HG02759 (cell line): ENCODE results near the gene PTRH1.

Experiments used
- ATAC-seq: cut with Tn5 transposase; IDR thresholded peaks from one replicate; pipeline ENCODE4 v1.9.1; 2021; ENCODE audit warnings: mild to moderate bottlenecking, moderate library complexity; ENCODE audit not compliant: unreplicated experiment

Gene PTRH1

DNA sequence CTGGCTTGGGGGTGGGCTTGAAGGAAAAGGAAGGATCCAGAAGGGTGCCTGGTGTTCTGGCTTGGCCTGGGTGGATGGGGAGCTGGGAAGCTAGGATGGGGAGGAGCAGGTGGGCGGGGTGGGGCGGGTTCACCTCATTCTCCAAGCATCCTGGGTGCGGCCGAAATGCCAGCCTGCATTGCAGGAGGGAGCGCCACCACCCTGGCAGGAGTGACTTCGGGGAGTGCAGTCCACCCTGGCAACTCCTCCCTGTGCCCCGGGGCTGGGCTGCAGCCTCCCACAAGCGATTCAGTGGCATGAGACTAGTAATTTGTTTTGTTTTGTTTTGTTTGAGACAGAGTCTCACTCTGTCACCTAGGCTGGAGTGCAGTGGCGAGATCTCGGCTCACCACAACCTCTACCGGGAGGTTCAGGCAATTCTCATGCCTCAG is 5.9 kb upstream of the PTRH1 start:
- ATAC-seq = no peak

DNA sequence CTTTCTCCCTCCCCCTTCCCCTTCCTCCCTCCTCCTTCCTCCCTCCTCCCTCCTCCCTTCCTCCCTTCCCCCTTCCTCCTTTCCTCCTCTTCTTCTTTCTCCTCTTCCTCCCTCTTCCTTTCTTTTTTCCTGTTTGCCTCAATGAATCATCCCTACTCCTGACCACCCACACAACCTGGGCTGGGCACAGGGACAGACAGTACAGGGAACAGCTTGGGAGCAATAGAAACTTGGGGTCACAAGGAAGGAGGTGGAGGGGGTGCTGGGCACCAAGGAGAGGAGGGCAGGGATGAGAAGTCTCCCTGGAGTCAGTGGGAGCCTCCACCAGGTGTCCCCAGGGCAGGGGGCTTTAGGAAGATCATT is 5.4 kb upstream of the PTRH1 start:
- no peak for ATAC-seq

DNA sequence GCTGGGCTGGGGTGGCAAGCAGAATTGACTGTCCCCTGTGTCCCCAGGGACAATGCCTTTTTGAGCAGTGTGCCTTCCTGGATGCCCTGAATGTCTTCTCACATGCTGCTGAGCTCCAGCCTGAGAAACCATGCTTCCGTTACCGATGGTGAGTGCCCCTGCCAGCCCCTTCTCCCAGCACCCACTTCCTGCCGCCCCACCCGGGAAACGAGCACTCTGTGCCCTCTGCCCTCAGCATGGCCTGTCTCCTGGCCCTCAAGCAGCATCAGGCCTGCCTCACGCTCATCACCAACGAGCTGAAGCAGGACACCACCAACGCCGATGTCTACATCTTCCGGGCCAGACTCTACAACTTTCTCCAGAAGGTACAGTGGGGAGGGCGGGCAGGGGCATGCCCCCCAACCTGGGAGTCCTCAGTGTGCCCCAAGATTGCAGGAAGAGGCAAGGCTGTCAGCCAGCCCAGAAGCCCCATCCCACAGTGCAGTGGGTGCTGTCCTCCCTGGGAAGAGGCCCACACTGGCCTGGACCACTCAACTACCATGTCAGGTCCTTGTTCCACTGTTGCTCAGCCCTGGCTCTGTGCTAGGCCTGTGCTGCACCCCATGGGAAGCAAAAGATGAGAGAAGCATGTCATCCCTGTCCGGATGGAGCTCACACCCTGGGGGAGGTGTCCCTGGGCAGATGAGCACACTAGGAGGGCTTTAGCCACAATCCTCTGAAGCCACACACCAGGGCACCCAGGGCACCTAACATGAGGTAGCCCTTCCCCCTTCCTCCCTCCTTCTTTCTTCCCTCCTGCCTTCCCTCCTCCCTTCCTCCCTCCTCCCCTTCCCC is 4.8 kb upstream of the PTRH1 start:
- no peak for ATAC-seq

DNA sequence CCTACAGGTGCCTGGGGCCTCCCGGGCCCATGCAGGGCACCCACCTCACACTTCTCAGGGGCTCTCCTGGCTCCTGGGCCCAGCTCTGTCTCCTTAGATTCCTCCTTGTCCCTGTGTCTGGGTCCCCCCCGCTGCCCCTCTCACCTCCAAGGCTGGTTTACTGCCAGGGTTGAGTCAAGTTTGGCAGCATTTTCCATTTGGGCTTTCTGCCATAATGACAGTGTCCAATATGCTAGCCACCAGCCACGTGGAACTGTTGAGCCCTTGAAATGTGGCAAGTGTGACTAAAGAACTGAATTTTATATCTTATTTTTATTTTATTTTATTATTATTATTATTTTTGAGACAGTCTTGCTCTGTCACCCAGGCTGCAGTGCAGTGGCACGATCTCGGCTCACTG is 2.3 kb upstream of the PTRH1 start:
- ATAC-seq = no peak

DNA sequence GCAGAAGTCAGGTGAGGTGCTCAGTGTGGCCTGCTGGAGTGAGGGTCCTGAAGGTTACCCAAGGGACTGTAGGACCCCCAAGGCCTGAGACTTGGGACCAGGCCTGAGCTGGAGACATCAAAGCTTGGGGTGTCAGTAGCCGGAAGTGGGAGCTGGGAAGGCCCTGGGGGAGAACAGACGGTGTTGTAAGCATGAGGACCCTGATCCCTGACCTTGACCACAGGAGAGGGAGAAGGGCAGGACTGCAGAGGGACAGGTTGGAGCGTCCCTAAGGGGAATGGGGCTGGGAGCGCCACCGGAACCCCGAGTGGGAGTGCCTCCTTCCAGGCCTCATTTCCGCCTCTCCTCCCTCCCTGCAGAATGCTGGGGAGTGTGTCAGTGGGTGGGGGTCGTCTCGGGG is 949 bp upstream of the PTRH1 start:
- ATAC-seq = no peak

DNA sequence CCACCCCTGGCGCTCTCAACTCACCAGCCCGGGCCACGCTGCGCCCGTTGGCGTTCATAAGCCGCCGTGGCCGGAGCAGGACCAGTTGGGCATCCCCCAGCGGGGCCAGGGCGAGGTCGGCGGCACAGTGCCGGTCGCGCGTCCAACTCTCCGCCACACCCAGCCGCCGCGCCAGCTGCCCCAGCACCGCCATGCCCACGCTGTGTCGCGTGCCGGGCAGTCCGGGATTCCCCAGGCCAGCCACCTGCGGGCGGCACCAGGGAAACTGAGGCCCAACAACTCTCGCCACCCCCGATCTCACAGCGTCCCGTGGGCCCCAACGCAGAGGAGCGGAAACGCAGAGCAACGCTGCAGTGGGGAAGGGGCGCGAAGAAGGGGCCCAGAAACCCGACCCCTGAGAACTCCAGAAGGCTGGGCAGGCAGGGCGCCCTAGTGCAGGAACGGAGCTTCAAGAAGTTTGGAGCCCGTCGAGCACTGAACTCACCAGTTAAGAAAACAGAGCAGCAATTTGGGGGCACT is 453 bp downstream of the PTRH1 start:
- ATAC-seq = no peak

DNA sequence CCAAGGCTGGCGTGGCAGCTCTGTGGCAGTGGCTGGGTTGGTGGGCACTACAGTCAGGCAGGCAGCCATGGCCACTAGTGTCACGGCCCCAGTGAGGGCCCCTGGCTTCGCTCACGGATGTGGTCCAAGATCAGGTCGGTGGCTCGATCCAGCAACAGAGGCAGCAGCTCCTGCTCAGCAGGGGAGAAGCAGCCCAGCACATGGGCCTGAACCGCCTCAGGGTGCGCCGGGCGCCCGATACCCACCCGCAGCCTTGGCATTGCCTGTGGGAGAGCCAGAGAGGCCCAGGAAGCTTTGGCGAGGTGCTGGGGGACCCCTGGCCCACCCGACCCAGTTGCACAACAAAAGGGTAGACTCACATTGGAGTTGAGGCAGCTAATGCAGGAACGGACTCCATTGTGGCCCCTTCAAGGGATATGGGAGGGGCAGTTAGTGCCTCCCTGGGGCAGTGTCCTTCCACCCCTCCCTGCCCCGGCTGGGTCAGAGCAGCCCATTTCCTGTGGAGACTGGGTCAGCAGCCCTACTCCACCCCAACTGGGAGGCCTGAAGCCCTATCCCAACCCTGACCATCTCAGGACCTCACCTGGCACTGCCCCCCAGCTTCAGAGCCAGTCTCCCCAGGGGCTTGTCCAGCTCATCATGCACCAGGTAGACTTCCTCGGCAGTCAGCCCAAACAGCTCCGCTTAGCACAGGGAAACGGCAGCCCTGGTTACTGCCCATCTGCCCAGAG is 1.3 kb downstream of the PTRH1 start:
- ATAC-seq = no peak

DNA sequence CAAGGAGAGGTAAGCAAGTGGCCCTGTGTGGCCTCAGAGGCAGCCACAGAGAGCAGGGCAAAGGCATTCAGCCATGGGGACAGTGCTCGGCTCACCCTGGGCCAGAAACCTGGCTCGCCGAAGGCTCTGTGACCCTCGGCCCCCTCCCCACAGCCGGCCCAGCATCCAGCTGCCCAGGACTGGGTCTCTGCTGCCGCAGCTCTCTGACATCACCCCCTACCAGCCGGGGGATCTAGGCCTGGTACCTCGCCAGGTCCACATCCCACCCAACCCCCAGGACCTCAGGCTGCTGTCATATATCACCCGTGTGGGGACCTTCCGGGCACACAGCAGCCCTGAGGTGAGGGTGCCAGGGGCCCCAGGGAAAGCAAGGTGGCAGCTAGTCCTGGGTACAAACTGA is 2.6 kb downstream of the PTRH1 start:
- no peak for ATAC-seq

DNA sequence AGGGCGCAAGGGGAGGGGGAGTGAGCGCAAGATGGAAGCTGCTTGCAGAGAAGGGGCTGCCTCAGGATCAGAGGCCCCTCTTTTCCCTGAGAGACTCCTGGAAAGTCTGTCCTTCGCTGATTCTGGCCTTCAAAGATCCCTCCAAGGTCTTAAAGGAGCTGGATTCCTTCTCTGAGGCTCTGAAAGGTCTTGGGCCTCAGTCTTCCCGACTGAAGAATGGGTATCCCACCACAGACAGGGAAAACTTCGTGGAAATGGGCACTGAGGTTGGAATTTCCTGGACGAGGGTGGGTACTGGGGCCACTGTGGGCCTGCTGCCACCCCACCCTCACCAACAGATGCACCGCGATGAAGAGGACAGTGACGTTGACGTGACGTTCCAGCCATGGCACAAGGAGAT is 3.1 kb downstream of the PTRH1 start:
- ATAC-seq = no peak

DNA sequence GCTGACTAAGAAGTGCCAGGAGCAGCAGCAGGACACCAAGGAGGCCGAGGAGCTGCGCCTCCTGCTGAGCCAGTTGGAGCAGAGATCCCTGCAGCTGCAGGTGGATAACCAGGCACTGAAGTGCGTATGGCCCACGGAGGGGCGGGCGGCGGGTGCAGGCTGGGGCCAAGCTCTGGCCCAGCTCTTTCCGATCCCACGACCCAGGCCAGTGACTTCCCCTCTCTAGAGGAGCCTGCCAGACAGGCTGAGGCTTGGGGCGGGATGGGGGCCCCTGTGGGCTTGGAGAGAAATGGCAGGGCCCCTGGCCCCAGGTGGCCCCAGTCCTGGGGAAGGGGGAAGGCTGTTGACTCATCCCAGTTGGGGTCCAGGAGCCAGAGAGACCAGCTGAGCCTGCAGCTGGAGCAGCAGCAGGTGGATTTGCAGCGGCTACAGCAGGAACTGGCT is 3.6 kb downstream of the PTRH1 start:
- no peak for ATAC-seq

DNA sequence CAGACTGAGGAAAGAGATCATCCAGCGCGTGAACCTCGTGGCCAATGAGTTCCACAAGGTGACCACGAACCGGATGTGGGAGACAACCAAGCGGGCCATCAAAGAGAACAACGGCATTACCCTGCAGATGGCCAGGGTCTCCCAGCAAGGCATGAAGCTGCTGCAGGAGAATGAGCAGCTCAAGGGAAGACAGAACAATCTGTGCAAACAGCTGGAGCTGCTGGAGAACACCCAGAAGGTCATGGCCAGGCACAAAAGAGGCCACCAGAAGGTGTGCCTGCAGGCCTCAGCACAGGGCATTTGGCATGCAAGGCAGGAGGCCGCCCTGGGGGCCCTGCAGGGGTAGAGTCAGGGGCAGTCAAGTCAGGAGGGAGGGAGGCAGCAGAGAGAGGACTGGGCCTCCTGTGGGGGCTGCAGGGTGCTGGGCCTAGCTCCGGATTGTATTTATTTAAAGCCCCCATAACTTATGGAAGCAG is 4.2 kb downstream of the PTRH1 start:
- no peak for ATAC-seq

DNA sequence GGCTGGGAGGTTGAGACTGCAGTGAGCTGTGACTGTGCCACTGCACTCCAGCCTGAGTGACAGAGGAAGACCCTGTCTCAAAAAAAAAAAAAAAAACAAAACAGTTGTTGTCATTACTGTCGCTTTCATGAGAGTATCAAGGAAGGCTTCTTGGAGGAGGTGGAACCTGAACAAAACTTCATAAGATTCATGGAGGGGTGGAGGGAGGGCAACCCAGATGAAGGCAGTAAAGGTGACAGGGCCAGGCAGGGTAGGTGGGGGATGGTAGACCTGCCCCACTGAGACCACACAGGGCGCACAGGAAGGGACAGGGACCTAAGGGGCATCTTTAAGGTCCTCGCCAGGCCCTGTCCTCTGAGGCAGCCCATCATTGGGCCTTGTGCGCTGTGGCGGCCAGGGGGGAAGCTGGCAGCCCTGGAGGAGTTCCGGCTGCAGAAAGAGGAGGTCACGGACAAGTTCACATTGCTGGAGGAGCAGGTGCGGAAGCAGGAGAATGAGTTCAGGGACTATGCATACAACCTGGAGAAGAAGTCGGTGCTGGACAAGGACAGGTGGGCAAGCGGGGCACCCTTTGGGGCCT is 5.2 kb downstream of the PTRH1 start:
- no peak for ATAC-seq

DNA sequence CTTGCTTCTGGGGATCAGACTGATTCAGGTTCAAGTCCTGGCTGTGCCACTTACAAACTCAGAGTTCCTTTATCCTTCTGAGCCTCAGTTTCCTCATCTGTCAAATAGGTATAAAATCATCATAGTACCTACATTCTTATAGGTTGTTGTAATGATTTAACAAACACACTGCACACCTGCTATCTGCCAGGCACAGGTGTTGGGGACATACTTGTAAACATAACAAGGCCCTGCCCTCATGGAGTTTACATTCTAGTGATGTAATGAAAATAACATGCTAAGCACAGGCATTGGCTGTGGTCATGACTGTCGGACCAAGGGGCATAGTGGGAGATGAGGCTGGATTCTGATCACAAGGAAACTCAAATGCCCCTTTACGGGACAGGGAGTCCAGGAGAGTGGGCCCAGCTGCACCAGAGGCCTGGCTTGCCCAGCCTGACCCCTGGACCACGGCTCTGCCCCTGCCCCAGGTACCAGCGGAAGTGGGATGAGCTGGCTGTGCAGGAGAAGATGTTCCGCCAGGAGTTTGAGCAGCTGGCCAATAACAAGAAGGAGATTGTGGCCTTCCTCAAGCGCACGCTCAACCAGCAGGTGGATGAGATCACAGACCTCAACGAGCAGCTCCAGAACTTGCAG is 6.4 kb downstream of the PTRH1 start:
- no peak for ATAC-seq

DNA sequence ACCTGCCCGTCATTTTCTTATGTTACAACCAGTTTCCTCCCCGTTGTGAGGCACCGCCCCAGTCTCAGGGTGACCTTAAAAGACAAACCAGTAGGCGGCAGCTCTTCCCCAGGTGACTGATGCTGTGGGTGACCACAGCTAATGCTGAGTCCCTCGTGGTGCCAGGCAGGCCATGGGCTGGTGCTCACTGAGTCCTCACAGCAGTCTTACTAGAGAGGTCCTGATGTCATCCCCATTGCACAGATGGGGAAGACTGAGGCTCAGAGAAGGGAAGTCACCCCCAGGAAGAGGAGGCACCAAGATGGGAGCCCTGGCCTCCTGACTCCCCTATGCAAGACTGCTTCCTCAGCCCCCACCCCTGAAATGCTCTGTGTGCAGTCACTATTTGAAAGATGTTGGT is 7.7 kb downstream of the PTRH1 start:
- no peak for ATAC-seq

DNA sequence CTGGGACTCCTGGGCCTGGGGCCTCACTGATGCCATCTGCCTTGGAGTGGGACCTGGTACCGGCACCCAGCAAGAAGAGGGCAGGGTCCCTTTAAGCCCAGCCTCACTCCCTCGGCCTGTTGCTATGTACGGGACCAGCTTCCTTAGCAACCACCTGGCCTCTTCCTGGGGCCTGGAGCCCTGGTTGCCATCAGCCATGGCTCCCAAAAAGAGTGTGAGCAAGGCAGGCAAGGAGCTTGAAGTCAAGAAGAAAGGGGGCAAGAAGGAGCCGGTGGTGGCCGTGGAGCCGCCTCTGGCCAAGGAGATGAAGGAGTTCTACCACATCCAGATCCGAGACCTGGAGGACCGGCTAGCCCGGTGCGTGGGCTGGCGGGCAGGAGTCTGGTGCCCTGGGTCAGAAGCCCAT is 8.6 kb downstream of the PTRH1 start, which contains the start of gene CFAP157:
Gene CFAP157, plus strand, starts transcription at position 153 of the 406 bp plus-strand sequence. Its CDS starts 44 bp downstream, at position 197.
- no peak for ATAC-seq

DNA sequence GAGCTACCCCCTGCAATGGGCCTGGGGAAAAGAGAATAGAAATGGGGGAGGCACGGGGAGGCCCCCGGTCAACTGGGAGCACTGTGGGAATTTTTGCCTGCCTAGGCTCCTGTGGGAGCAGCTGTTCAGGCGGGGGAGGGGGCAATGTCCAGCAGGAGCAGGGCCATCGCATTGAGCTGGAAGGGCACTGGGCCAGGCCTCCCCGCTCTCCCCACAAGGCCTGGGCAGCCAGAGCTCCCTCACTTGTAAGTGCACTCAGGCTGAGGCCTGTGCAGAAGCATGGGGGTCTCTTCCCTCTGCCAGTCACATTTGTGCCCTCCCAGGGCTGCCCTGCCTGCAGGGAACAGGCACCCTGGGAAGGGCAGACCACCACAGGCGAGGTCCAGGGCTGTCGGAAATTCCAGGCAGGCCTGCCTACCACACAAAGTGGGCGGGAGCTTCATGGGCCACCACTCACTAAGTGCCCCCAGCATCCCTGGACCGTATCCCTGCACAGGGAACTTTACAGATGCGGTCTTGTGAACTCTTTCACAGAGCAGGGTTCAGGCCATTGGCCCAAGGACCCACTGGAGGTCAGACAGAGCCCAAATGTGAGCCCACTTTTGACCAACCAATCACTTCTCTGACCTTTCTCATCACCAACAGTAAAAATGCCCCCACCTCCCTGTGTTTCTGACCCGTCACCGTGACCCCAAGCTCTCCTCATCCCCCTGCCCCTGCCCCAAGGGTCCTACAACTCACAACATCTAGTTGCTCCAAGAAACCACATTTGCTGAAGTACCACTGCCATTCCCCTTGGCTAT is 9.7 kb downstream of the PTRH1 start:
- no peak for ATAC-seq

DNA sequence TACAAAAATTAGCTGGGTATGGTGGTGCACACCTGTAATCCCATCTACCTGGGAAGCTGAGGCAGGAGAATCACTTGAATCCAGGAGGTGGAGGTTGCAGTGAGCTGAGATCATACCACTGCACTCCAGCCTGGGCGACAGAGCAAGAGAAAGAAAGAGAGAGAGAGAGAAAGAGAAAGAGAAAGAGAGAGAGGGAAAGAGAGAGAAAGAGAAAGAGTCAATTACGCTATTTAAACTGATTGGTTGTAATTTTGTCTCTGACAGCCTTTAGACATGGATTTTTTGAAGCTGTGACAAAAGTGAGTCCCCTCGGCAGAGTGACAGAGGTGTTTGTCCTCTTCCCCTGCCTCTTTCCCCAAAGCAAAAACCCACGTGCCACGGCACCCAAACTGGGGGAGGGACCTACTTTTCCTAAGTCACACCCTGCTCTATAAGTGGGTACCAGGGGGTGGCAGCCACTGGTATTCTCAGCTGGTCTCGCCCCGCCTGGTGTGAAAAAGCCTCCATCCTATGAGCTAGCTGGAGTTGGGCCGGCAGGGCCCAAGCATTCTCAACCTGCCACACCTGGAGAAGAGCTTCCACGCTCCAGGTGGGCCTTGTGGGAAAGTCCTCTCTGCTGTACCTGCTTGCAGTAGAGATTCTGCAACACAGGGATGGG is 12.0 kb downstream of the PTRH1 start:
- no peak for ATAC-seq

DNA sequence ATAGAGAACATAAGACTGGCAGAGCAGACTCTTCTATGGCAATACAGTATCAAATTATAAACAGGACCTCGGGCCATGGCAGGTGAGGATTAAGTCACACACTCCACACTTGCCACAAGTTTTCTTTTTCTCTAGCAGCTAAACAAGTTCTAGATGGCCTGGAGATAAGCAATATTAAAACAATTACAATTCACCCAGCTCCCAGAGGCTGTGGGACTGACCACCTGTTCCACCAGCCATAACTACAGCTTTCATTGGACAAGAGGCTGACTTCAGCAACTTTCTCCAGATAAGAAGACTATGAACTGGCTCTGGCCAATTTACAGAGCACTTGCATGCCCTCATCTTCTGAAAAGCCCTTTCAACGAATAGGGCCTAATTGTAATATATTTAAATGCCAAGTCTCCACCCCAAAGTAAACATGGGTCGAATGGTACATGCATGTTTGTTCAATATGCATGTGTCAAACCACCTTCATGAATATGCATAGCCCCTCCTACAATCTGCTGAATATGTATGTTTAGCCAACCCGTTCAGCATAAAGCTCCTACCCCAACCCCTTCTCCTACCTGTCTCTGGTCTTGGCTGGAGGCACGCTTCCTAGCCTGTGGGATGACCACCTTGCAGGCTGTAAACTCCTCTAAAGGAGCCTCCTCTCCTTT is 14.7 kb downstream of the PTRH1 start:
- no peak for ATAC-seq

DNA sequence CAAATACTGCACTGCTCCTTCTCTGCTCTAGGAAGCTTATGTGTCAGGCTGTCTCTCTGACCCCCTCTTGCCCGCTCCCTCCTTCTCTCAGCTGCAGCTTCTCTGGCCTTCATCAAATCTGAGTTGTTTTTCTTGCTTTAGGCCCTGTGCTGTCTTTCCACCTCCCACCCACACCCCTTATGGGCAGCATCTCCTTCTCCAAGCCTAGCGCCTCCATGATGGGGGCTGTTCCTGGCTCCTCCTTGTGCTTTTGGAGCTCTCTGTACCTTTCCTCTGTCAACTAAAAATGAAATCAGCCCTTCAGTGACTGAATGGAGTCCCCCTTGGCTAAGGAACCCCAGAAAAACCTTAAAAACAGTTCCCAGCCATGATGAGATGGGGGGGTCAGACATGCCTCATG is 15.3 kb downstream of the PTRH1 start:
- ATAC-seq = no peak
